Measurements from ENCODE around the gene BHLHE40.

The BHLHE40 gene

DNA sequence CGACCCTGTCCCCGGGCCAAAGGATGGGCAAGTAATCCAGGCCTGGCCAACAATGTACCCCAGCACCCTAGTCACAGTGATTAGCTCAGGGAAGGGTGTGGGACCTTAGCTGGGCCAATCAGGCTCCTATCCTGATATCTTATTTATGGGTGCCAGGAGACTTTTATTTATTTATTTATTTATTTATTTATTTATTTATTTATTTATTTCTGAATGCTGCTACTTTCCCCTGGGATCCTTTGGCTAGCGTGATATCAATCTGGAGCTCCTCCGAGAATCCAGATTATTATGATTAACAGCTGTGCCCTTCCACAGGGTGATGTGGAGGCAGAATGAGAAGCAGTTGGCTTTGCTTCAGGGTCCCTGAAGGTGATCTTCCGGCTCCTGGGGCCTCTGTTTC, 32.2 kb upstream of the BHLHE40 start:
- Histone ChIP-seq H3K4me1 (ENCODE audit: control insufficient read depth, insufficient read depth, low read length, poor library complexity, severe bottlenecking) (no peaks in the 10 kb centered on the region), H3K36me3 (ENCODE audit: control insufficient read depth, insufficient read depth, low read length) (no peaks in the 10 kb centered on the region), H3K4me3 (ENCODE audit: insufficient read depth, low read depth, low read length, poor library complexity, severe bottlenecking) (no peak overlapping the region), H3K27ac (ENCODE audit: insufficient read depth, low read length, poor library complexity, severe bottlenecking) (no peak overlapping the region), H3K27me3 (replicated peaks; ENCODE audit: control insufficient read depth, insufficient read depth, low read length, poor library complexity, severe bottlenecking) (no peaks in the 10 kb centered on the region), H3K9me3 (ENCODE audit: control insufficient read depth, low read length) (no peaks in the 10 kb centered on the region)
- no peak for DNase-seq

DNA sequence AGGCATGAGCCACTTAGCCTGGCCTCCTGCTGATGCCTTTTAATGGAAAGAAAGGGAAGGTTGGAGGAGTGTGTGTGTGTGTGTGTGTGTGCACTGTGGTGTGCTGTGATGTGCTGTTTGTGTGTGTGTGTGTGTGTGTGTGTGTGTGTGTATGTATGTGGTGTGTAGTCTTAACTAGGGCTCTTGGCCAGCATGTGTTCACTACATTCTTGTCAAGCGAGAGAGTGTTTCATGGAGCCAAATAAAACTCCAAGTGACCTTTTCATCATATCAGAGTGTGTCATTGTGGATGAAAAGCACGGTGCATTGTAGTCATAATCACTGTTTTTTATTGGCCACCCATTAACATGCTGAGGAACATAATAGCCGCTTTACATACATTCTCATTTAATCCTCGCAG, 30.8 kb upstream of the BHLHE40 start:
- Histone ChIP-seq H3K9me3 (ENCODE audit: control insufficient read depth, low read length) (no peaks in the 10 kb centered on the region), H3K36me3 (ENCODE audit: control insufficient read depth, insufficient read depth, low read length) (no peaks in the 10 kb centered on the region), H3K27ac (ENCODE audit: insufficient read depth, low read length, poor library complexity, severe bottlenecking) (no peak overlapping the region), H3K27me3 (replicated peaks; ENCODE audit: control insufficient read depth, insufficient read depth, low read length, poor library complexity, severe bottlenecking) (no peaks in the 10 kb centered on the region), H3K4me1 (ENCODE audit: control insufficient read depth, insufficient read depth, low read length, poor library complexity, severe bottlenecking) (no peaks in the 10 kb centered on the region), H3K4me3 (ENCODE audit: insufficient read depth, low read depth, low read length, poor library complexity, severe bottlenecking) (no peak overlapping the region)
- DNase-seq = no peak

DNA sequence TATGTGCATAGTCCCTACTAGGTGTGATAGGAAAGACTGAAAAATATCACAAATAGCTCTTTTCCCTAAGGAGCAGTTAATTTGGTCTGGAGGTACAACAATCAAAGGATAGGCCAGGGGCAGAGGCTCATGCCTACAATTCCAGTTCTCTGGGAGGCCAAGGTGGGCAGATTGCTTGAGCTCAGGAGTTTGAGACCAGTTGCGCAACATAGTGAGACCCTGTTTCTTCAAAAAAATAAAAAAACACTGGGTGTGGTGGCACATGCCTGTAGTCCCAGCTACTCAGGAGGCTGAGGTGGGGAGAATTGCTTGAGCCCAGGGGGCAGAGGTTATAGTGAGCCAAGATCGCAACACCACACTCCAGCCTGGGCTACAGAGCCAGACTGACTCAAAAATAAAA, 30.2 kb upstream of the BHLHE40 start:
- H3K36me3 ChIP-seq (ENCODE audit: control insufficient read depth, insufficient read depth, low read length) = no peaks in the 10 kb centered on the region

DNA sequence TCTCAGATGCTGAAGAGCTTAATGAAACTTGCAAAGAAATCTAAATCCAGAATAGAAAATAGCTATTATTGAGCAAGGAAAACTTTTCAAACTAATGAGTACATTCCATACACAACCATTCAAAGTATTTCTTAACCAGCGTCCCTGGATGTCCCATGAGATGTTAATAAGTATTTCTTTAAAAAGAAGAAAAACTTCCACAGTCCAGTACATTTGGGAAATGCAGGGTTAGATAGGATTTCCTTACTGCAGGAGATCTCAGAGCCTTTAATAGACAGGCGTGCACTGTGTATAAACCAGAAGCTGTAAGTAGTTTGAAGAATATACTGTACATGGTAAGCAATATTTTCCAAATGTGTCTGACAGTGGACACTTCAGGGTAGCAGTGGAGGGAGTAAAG, 29.6 kb upstream of the BHLHE40 start:
- Histone ChIP-seq H3K4me3 (ENCODE audit: insufficient read depth, low read depth, low read length, poor library complexity, severe bottlenecking) (no peak overlapping the region), H3K4me1 (ENCODE audit: control insufficient read depth, insufficient read depth, low read length, poor library complexity, severe bottlenecking) (no peaks in the 10 kb centered on the region), H3K27ac (ENCODE audit: insufficient read depth, low read length, poor library complexity, severe bottlenecking) (no peak overlapping the region), H3K9me3 (ENCODE audit: control insufficient read depth, low read length) (no peaks in the 10 kb centered on the region), H3K36me3 (ENCODE audit: control insufficient read depth, insufficient read depth, low read length) (no peaks in the 10 kb centered on the region), H3K27me3 (replicated peaks; ENCODE audit: control insufficient read depth, insufficient read depth, low read length, poor library complexity, severe bottlenecking) (no peaks in the 10 kb centered on the region)
- no peak for DNase-seq

More for the DNA sequence above, 30.2 kb upstream of the BHLHE40 start:
- H3K4me1 ChIP-seq (ENCODE audit: control insufficient read depth, insufficient read depth, low read length, poor library complexity, severe bottlenecking) = no peaks in the 10 kb centered on the region
- H3K27me3 ChIP-seq (replicated peaks; ENCODE audit: control insufficient read depth, insufficient read depth, low read length, poor library complexity, severe bottlenecking) = no peaks in the 10 kb centered on the region
- no peak overlapping the region for H3K4me3 ChIP-seq (ENCODE audit: insufficient read depth, low read depth, low read length, poor library complexity, severe bottlenecking)
- no peaks in the 10 kb centered on the region for H3K9me3 ChIP-seq (ENCODE audit: control insufficient read depth, low read length)
- H3K27ac ChIP-seq (ENCODE audit: insufficient read depth, low read length, poor library complexity, severe bottlenecking) = no peak overlapping the region
- no peak for DNase-seq

DNA sequence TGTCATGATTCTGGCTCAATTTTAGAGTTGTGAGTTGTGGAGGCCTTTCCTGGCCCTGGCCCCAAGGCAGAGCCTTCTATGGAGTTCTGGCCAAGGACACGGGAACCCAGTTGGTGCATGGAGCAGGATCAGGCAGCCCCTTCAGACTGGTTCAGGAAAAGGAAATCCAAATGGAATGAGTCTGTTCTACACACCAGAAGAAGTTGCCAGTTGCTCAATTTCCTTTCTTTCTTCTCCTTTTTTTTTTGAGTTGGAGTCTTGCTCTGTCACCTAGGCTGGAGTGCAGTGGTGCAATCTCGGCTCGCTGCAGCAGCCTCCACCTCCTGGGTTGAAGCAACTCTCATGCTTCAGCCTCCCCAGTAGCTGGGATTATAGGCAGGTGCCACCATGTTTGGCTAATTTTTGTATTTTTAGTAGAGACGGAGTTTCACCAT, 28.9 kb upstream of the BHLHE40 start:
- H3K9me3 ChIP-seq (ENCODE audit: control insufficient read depth, low read length) = no peaks in the 10 kb centered on the region
- H3K27me3 ChIP-seq (replicated peaks; ENCODE audit: control insufficient read depth, insufficient read depth, low read length, poor library complexity, severe bottlenecking) = no peaks in the 10 kb centered on the region
- no peak overlapping the region for H3K4me3 ChIP-seq (ENCODE audit: insufficient read depth, low read depth, low read length, poor library complexity, severe bottlenecking)
- H3K4me1 ChIP-seq (ENCODE audit: control insufficient read depth, insufficient read depth, low read length, poor library complexity, severe bottlenecking) = no peaks in the 10 kb centered on the region
- no peak for DNase-seq
- H3K36me3 ChIP-seq (ENCODE audit: control insufficient read depth, insufficient read depth, low read length) = no peaks in the 10 kb centered on the region
- no peak overlapping the region for H3K27ac ChIP-seq (ENCODE audit: insufficient read depth, low read length, poor library complexity, severe bottlenecking)

DNA sequence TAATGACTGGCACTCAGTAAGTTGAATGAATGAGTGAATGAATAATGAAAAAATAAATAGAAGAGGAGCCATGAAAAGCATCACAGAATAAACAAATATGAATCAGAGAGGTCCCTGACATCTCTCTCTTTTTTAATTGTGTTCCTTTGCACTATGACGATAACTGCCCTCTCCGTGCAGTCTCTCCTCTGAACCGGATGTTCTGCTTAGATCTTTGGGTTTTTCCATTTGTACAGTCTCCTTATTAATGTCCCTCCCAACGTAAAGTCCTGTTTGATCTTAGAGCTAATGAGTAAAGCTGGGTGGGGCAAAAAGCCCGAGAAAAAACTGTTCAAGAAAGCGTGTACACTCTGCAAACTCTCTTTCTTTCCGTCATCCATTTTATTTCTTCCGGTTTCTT, 28.3 kb upstream of the BHLHE40 start:
- Histone ChIP-seq H3K4me3 (ENCODE audit: insufficient read depth, low read depth, low read length, poor library complexity, severe bottlenecking) (no peak overlapping the region), H3K27me3 (replicated peaks; ENCODE audit: control insufficient read depth, insufficient read depth, low read length, poor library complexity, severe bottlenecking) (no peaks in the 10 kb centered on the region), H3K27ac (ENCODE audit: insufficient read depth, low read length, poor library complexity, severe bottlenecking) (no peak overlapping the region), H3K9me3 (ENCODE audit: control insufficient read depth, low read length) (no peaks in the 10 kb centered on the region), H3K4me1 (ENCODE audit: control insufficient read depth, insufficient read depth, low read length, poor library complexity, severe bottlenecking) (no peaks in the 10 kb centered on the region), H3K36me3 (ENCODE audit: control insufficient read depth, insufficient read depth, low read length) (no peaks in the 10 kb centered on the region)
- no peak for DNase-seq

DNA sequence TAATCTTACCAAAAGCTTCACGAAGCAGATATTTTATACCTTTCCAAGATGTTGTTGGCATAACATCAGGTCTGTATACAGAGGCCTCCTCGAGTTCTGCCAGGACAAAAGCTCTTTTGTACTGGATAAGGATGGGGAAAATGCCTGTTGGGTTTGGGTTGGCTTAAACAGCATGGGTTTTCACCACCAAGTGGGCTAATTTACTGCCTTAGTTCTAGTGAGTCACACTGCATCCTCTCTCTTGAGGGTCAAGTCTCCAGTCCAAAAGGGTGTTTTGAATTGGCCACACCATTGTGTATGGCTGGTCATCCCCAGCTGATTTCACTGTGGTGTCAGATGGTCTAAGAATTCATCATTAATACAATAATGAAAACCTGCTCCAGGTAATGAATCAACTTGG, 26.1 kb upstream of the BHLHE40 start:
- H3K27ac ChIP-seq (ENCODE audit: insufficient read depth, low read length, poor library complexity, severe bottlenecking) = no peak overlapping the region
- no peaks in the 10 kb centered on the region for H3K4me1 ChIP-seq (ENCODE audit: control insufficient read depth, insufficient read depth, low read length, poor library complexity, severe bottlenecking)
- no peak for DNase-seq
- H3K27me3 ChIP-seq (replicated peaks; ENCODE audit: control insufficient read depth, insufficient read depth, low read length, poor library complexity, severe bottlenecking) = no peaks in the 10 kb centered on the region
- no peak overlapping the region for H3K4me3 ChIP-seq (ENCODE audit: insufficient read depth, low read depth, low read length, poor library complexity, severe bottlenecking)
- H3K9me3 ChIP-seq (ENCODE audit: control insufficient read depth, low read length) = no peaks in the 10 kb centered on the region
- H3K36me3 ChIP-seq (ENCODE audit: control insufficient read depth, insufficient read depth, low read length) = no peaks in the 10 kb centered on the region

DNA sequence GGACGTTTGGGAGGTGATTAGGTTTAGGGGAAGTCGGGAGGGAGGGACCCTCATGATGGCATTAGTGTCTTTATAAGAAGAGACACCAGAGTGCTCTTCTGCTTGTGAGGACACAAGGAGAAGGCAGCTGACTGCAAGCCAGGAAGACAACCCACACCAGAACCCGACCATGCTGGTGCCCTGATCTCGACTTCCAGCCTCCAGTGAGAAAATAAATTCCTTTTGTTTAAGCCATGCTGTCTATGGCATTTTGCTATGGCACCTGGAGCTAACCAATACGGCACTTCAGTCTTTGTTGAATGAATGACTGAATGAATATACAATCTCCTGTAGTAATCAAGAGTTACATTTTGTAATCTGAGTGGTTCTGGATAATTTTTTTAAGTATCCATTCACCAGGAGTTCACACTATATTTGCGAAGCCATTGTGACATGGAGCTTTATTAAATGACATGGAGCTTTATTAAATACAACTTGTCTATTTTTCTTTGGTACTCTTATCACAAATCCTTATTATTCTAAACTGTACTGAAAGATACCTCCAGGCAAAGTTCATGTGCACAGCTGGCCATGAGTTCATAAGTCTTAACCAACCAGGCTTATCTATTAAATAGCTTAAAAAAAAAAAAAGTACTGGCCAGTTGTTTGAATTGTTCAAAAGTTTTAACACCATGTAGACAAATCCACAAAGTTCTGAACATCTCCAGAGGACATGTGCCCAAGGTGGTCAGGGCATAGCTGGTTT, 24.8 kb upstream of the BHLHE40 start:
- DNase-seq = no peak
- H3K36me3 ChIP-seq (ENCODE audit: control insufficient read depth, insufficient read depth, low read length) = no peaks in the 10 kb centered on the region
- no peak overlapping the region for H3K27ac ChIP-seq (ENCODE audit: insufficient read depth, low read length, poor library complexity, severe bottlenecking)
- H3K4me1 ChIP-seq (ENCODE audit: control insufficient read depth, insufficient read depth, low read length, poor library complexity, severe bottlenecking) = no peaks in the 10 kb centered on the region
- H3K9me3 ChIP-seq (ENCODE audit: control insufficient read depth, low read length) = no peaks in the 10 kb centered on the region
- H3K27me3 ChIP-seq (replicated peaks; ENCODE audit: control insufficient read depth, insufficient read depth, low read length, poor library complexity, severe bottlenecking) = no peaks in the 10 kb centered on the region
- H3K4me3 ChIP-seq (ENCODE audit: insufficient read depth, low read depth, low read length, poor library complexity, severe bottlenecking) = no peak overlapping the region

DNA sequence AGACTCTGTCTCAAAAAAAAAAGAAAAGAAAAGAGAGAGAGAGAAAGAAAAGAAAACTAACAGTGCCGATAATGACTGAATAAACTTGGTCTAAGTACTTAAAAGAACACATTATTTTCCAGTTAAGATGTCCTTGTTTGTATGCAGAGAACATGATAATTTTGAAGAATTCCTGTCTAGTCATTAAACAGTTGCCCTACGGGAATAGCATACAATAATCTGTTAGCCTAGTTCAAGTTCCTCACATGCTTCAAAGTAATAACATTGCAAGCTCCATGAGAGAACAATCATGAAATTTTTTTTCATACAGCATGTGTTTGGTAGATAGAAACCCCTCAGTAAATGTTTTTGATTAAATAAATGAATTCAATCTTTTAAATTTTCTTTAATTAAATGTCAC, 23.1 kb upstream of the BHLHE40 start:
- DNase-seq = no peak
- Histone ChIP-seq H3K4me3 (ENCODE audit: insufficient read depth, low read depth, low read length, poor library complexity, severe bottlenecking) (no peak overlapping the region), H3K27ac (ENCODE audit: insufficient read depth, low read length, poor library complexity, severe bottlenecking) (no peak overlapping the region), H3K36me3 (ENCODE audit: control insufficient read depth, insufficient read depth, low read length) (no peaks in the 10 kb centered on the region), H3K4me1 (ENCODE audit: control insufficient read depth, insufficient read depth, low read length, poor library complexity, severe bottlenecking) (no peaks in the 10 kb centered on the region), H3K27me3 (replicated peaks; ENCODE audit: control insufficient read depth, insufficient read depth, low read length, poor library complexity, severe bottlenecking) (no peaks in the 10 kb centered on the region), H3K9me3 (ENCODE audit: control insufficient read depth, low read length) (no peaks in the 10 kb centered on the region)

DNA sequence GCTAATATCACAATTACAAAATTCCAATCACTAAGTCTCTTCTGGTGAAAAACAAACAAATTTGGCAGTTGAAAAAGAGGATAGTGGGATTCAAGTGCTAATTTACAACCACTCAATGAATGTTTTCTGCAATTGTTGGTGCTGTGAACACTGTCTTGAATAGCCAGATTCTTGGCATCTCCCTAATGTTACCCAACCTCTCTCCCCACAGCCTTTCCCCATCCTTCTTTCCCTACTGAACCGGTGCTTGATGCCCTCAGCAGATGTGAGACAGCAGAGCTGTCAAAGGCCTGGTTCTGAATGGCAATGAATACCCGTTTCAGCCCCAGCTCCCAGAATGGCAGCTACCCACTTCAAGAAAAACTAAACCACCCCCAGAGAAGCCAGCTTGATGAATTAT, 22.5 kb upstream of the BHLHE40 start:
- Histone ChIP-seq H3K27me3 (replicated peaks; ENCODE audit: control insufficient read depth, insufficient read depth, low read length, poor library complexity, severe bottlenecking) (no peaks in the 10 kb centered on the region), H3K36me3 (ENCODE audit: control insufficient read depth, insufficient read depth, low read length) (no peaks in the 10 kb centered on the region), H3K27ac (ENCODE audit: insufficient read depth, low read length, poor library complexity, severe bottlenecking) (no peak overlapping the region), H3K9me3 (ENCODE audit: control insufficient read depth, low read length) (no peaks in the 10 kb centered on the region), H3K4me3 (ENCODE audit: insufficient read depth, low read depth, low read length, poor library complexity, severe bottlenecking) (no peak overlapping the region), H3K4me1 (ENCODE audit: control insufficient read depth, insufficient read depth, low read length, poor library complexity, severe bottlenecking) (no peaks in the 10 kb centered on the region)
- no peak for DNase-seq

All from effector memory CD4-positive, alpha-beta T cell (primary cell).